HEK293 (cell line): ENCODE data around the gene HOXB1.

Experiments
- BCL11B ChIP-seq: fragments of 450-650 bp; formaldehyde crosslinking; IDR thresholded peaks from 2 replicates; pipeline ENCODE4 v1.5.1; 2016; ENCODE audit warnings: low read depth, missing biosample characterization, missing genetic modification characterization
- IKZF3 ChIP-seq: fragments of 450-650 bp; IDR thresholded peaks from 2 replicates; pipeline ENCODE4 v1.5.0; 2018; ENCODE audit warnings: missing biosample characterization, mild to moderate bottlenecking, missing genetic modification characterization, moderate library complexity
- KLF8 ChIP-seq: fragments of 450-650 bp; formaldehyde crosslinking; IDR thresholded peaks from 2 replicates; pipeline ENCODE4 v1.5.1; 2016; ENCODE audit warnings: missing biosample characterization, missing genetic modification characterization
- OVOL3 ChIP-seq: fragments of 450-650 bp; formaldehyde crosslinking; IDR thresholded peaks from 2 replicates; pipeline ENCODE4 v1.5.1; 2016; ENCODE audit warnings: missing biosample characterization, missing genetic modification characterization
- SP7 ChIP-seq: fragments of 450-650 bp; formaldehyde crosslinking; IDR thresholded peaks from 2 replicates; pipeline ENCODE4 v1.5.1; 2016; ENCODE audit warnings: missing biosample characterization, missing genetic modification characterization
- TCF7L2 ChIP-seq: IDR thresholded peaks from 2 replicates; pipeline ENCODE4 v1.6.1; 2011; ENCODE audit warnings: low read depth, mild to moderate bottlenecking, inconsistent platforms, low read length, moderate library complexity, borderline replicate concordance
- WT1 ChIP-seq: fragments of 450-650 bp; formaldehyde crosslinking; IDR thresholded peaks from 2 replicates; pipeline ENCODE4 v1.5.1; 2016; ENCODE audit warnings: missing biosample characterization, missing genetic modification characterization
- ZBTB17 ChIP-seq: fragments of 450-650 bp; formaldehyde crosslinking; IDR thresholded peaks from 2 replicates; pipeline ENCODE4 v1.5.1; 2016; ENCODE audit warnings: missing biosample characterization, missing genetic modification characterization
- ZBTB20 ChIP-seq: fragments of 450-650 bp; formaldehyde crosslinking; IDR thresholded peaks from 2 replicates; pipeline ENCODE4 v1.5.1; 2016; ENCODE audit warnings: missing biosample characterization, missing genetic modification characterization
- ZEB2 ChIP-seq: fragments of 450-650 bp; formaldehyde crosslinking; IDR thresholded peaks from 2 replicates; pipeline ENCODE4 v1.5.1; 2016; ENCODE audit warnings: missing biosample characterization, missing genetic modification characterization
- ZFP69B ChIP-seq: fragments of 450-650 bp; formaldehyde crosslinking; IDR thresholded peaks from 2 replicates; pipeline ENCODE4 v1.5.1; 2016; ENCODE audit warnings: missing biosample characterization, missing genetic modification characterization
- ZIC2 ChIP-seq: fragments of 450-650 bp; formaldehyde crosslinking; IDR thresholded peaks from 2 replicates; pipeline ENCODE4 v1.5.1; 2016; ENCODE audit warnings: missing biosample characterization, missing genetic modification characterization
- ZNF10 ChIP-seq: fragments of 450-650 bp; formaldehyde crosslinking; IDR thresholded peaks from 2 replicates; pipeline ENCODE4 v1.5.1; 2017; ENCODE audit warnings: missing biosample characterization, missing genetic modification characterization
- ZNF146 ChIP-seq: fragments of 450-650 bp; formaldehyde crosslinking; IDR thresholded peaks from 2 replicates; pipeline ENCODE4 v1.5.1; 2016; ENCODE audit warnings: missing biosample characterization, missing genetic modification characterization
- ZNF266 ChIP-seq: fragments of 450-650 bp; formaldehyde crosslinking; IDR thresholded peaks from 2 replicates; pipeline ENCODE4 v1.5.1; 2016; ENCODE audit warnings: missing biosample characterization, missing genetic modification characterization, low read depth
- ZNF341 ChIP-seq: fragments of 450-650 bp; formaldehyde crosslinking; IDR thresholded peaks from 2 replicates; pipeline ENCODE4; 2016; ENCODE audit warnings: low read depth, missing biosample characterization, missing genetic modification characterization
- ZNF366 ChIP-seq: fragments of 450-650 bp; formaldehyde crosslinking; conservative IDR thresholded peaks from 2 replicates; pipeline ENCODE4 v1.5.1; 2016; ENCODE audit warnings: missing biosample characterization, missing genetic modification characterization
- ZNF596 ChIP-seq: fragments of 450-650 bp; IDR thresholded peaks from 2 replicates; pipeline ENCODE4 v1.5.0; 2018; ENCODE audit warnings: missing biosample characterization, mild to moderate bottlenecking, missing genetic modification characterization, moderate library complexity
- ZNF76 ChIP-seq: fragments of 450-650 bp; formaldehyde crosslinking; IDR thresholded peaks from 2 replicates; pipeline ENCODE4; 2016; ENCODE audit warnings: low read depth, missing biosample characterization, missing genetic modification characterization, borderline replicate concordance
- ZNF837 ChIP-seq: fragments of 450-650 bp; formaldehyde crosslinking; IDR thresholded peaks from 2 replicates; pipeline ENCODE4 v1.5.1; 2016; ENCODE audit warnings: missing biosample characterization, missing genetic modification characterization
- ZNF843 ChIP-seq: fragments of 450-650 bp; formaldehyde crosslinking; IDR thresholded peaks from 2 replicates; pipeline ENCODE4 v1.5.1; 2016; ENCODE audit warnings: missing biosample characterization, missing genetic modification characterization
- ZSCAN30 ChIP-seq: fragments of 450-650 bp; IDR thresholded peaks from 2 replicates; pipeline ENCODE4 v1.5.1; 2018; ENCODE audit warnings: missing biosample characterization, mild to moderate bottlenecking, missing genetic modification characterization, moderate library complexity
- TF ChIP-seq, protein P1 (sequence below): fragments of 450-650 bp; formaldehyde crosslinking; IDR thresholded peaks from 2 replicates; pipeline ENCODE4 v1.5.1; 2017; ENCODE audit warnings: missing biosample characterization, missing genetic modification characterization
- TF ChIP-seq, protein P2 (sequence below): fragments of 450-650 bp; formaldehyde crosslinking; IDR thresholded peaks from 2 replicates; pipeline ENCODE4 v1.5.1; 2017; ENCODE audit warnings: missing biosample characterization, missing genetic modification characterization
- TF ChIP-seq, protein P3 (sequence below): fragments of 450-650 bp; formaldehyde crosslinking; IDR thresholded peaks from 2 replicates; pipeline ENCODE4 v1.5.1; 2016; ENCODE audit warnings: missing biosample characterization, missing genetic modification characterization
- TF ChIP-seq, protein P4 (sequence below): fragments of 450-650 bp; formaldehyde crosslinking; IDR thresholded peaks from 2 replicates; pipeline ENCODE4 v1.5.1; 2016; ENCODE audit warnings: missing biosample characterization, missing genetic modification characterization
- TF ChIP-seq, protein P5 (sequence below): fragments of 450-650 bp; formaldehyde crosslinking; IDR thresholded peaks from 2 replicates; pipeline ENCODE4 v1.5.1; 2016; ENCODE audit warnings: missing biosample characterization, missing genetic modification characterization
- TF ChIP-seq, protein P6 (sequence below): fragments of 450-650 bp; formaldehyde crosslinking; IDR thresholded peaks from 2 replicates; pipeline ENCODE4 v1.5.1; 2017; ENCODE audit warnings: missing biosample characterization, mild to moderate bottlenecking, missing genetic modification characterization, moderate library complexity

Gene HOXB1

DNA sequence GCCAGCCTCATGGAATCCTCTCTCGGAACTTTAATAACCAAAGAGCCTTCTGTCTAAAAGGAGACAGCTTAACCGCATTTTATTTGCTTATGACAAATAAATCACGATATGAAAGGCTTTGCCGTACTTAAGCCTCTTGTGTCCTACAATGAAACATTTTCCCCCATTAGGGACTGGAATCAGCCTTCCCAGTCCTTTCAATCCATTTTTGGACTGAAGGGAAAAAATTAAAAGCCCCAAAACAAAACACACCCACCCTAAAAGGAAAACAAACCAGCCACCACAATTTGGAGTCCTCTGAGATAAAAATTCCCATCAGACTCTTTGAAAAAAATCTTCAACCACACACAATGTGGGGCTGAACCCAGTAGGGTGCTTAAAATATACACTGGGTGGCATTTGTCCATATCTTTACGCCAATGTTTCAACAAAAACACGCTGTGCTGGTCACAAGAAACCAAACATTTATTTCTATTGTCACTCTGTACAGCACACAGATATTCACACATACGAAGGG, 44.3 kb upstream of the HOXB1 start (continued):
- peak; percentile 72; the same call in 1 of the 2 replicates for TF ChIP-seq ZBTB17
- peak; percentile 50; the same call in 1 of the 2 replicates for TF ChIP-seq KLF8 (tag by site-specific recombination)
- peak; percentile 68 for TF ChIP-seq ZIC2 (tag by site-specific recombination)
- 0 out of 2 replicates have a peak, but pooled peaks have one; percentile 39 for TF ChIP-seq ZNF10 (tag by site-specific recombination)
- TF ChIP-seq ZBTB20 = peak; percentile 82
- TF ChIP-seq ZSCAN30 (tag by site-specific recombination) = peak; percentile 59; the same call in 1 of the 2 replicates
- TF ChIP-seq, protein P1, sequence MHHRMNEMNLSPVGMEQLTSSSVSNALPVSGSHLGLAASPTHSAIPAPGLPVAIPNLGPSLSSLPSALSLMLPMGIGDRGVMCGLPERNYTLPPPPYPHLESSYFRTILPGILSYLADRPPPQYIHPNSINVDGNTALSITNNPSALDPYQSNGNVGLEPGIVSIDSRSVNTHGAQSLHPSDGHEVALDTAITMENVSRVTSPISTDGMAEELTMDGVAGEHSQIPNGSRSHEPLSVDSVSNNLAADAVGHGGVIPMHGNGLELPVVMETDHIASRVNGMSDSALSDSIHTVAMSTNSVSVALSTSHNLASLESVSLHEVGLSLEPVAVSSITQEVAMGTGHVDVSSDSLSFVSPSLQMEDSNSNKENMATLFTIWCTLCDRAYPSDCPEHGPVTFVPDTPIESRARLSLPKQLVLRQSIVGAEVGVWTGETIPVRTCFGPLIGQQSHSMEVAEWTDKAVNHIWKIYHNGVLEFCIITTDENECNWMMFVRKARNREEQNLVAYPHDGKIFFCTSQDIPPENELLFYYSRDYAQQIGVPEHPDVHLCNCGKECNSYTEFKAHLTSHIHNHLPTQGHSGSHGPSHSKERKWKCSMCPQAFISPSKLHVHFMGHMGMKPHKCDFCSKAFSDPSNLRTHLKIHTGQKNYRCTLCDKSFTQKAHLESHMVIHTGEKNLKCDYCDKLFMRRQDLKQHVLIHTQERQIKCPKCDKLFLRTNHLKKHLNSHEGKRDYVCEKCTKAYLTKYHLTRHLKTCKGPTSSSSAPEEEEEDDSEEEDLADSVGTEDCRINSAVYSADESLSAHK (tag by site-specific recombination) = peak; percentile 89
- peak; percentile 84 for TF ChIP-seq ZNF366 (tag by site-specific recombination)
- TF ChIP-seq OVOL3 (tag by site-specific recombination) = peak; percentile 71
- TF ChIP-seq, protein P2, sequence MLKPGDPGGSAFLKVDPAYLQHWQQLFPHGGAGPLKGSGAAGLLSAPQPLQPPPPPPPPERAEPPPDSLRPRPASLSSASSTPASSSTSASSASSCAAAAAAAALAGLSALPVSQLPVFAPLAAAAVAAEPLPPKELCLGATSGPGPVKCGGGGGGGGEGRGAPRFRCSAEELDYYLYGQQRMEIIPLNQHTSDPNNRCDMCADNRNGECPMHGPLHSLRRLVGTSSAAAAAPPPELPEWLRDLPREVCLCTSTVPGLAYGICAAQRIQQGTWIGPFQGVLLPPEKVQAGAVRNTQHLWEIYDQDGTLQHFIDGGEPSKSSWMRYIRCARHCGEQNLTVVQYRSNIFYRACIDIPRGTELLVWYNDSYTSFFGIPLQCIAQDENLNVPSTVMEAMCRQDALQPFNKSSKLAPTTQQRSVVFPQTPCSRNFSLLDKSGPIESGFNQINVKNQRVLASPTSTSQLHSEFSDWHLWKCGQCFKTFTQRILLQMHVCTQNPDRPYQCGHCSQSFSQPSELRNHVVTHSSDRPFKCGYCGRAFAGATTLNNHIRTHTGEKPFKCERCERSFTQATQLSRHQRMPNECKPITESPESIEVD (tag by site-specific recombination) = peak; percentile 98
- TF ChIP-seq ZNF843 (tag by site-specific recombination) = peak; percentile 93
- TF ChIP-seq SP7 (tag by site-specific recombination) = peak; percentile 85
- TF ChIP-seq BCL11B = peak; percentile 67; the same call in 1 of the 2 replicates
- TF ChIP-seq ZNF266 (tag by site-specific recombination) = no peak
- TF ChIP-seq ZNF76 (tag by site-specific recombination) = peak; percentile 35; the same call in 1 of the 2 replicates
- peak; percentile 94 for TF ChIP-seq ZEB2 (tag by site-specific recombination)
- TF ChIP-seq, protein P3, sequence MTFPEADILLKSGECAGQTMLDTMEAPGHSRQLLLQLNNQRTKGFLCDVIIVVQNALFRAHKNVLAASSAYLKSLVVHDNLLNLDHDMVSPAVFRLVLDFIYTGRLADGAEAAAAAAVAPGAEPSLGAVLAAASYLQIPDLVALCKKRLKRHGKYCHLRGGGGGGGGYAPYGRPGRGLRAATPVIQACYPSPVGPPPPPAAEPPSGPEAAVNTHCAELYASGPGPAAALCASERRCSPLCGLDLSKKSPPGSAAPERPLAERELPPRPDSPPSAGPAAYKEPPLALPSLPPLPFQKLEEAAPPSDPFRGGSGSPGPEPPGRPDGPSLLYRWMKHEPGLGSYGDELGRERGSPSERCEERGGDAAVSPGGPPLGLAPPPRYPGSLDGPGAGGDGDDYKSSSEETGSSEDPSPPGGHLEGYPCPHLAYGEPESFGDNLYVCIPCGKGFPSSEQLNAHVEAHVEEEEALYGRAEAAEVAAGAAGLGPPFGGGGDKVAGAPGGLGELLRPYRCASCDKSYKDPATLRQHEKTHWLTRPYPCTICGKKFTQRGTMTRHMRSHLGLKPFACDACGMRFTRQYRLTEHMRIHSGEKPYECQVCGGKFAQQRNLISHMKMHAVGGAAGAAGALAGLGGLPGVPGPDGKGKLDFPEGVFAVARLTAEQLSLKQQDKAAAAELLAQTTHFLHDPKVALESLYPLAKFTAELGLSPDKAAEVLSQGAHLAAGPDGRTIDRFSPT = peak; percentile 59; the same call in 1 of the 2 replicates
- peak; percentile 59; the same call in 1 of the 2 replicates for TF ChIP-seq ZNF596 (tag by site-specific recombination)
- peak; percentile 49 for TF ChIP-seq ZFP69B
- peak; percentile 50; the same call in 1 of the 2 replicates for TF ChIP-seq ZNF341 (tag by site-specific recombination)
- peak; percentile 37 for TF ChIP-seq ZNF146 (tag by site-specific recombination)
- TF ChIP-seq, protein P4, sequence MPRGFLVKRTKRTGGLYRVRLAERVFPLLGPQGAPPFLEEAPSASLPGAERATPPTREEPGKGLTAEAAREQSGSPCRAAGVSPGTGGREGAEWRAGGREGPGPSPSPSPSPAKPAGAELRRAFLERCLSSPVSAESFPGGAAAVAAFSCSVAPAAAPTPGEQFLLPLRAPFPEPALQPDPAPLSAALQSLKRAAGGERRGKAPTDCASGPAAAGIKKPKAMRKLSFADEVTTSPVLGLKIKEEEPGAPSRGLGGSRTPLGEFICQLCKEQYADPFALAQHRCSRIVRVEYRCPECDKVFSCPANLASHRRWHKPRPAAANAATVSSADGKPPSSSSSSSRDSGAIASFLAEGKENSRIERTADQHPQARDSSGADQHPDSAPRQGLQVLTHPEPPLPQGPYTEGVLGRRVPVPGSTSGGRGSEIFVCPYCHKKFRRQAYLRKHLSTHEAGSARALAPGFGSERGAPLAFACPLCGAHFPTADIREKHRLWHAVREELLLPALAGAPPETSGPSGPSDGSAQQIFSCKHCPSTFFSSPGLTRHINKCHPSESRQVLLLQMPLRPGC (tag by site-specific recombination) = peak; percentile 98
- TF ChIP-seq TCF7L2 = peak; percentile 96; the same call in 1 of the 2 replicates
- TF ChIP-seq IKZF3 (tag by site-specific recombination) = peak; percentile 95
- TF ChIP-seq, protein P5, sequence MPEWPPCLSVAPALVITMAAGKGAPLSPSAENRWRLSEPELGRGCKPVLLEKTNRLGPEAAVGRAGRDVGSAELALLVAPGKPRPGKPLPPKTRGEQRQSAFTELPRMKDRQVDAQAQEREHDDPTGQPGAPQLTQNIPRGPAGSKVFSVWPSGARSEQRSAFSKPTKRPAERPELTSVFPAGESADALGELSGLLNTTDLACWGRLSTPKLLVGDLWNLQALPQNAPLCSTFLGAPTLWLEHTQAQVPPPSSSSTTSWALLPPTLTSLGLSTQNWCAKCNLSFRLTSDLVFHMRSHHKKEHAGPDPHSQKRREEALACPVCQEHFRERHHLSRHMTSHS (tag by site-specific recombination) = 0 out of 2 replicates have a peak, but pooled peaks have one; percentile 78
- TF ChIP-seq WT1 (tag by site-specific recombination) = peak; percentile 94
- TF ChIP-seq ZNF837 = no peak
- TF ChIP-seq, protein P6, sequence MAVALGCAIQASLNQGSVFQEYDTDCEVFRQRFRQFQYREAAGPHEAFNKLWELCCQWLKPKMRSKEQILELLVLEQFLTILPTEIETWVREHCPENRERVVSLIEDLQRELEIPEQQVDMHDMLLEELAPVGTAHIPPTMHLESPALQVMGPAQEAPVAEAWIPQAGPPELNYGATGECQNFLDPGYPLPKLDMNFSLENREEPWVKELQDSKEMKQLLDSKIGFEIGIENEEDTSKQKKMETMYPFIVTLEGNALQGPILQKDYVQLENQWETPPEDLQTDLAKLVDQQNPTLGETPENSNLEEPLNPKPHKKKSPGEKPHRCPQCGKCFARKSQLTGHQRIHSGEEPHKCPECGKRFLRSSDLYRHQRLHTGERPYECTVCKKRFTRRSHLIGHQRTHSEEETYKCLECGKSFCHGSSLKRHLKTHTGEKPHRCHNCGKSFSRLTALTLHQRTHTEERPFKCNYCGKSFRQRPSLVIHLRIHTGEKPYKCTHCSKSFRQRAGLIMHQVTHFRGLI = peak; percentile 72; the same call in 1 of the 2 replicates
